NT2/D1 (cell line): ENCODE data around the gene OR51F1.

Source experiments
- SUZ12 ChIP-seq: IDR thresholded peaks from 2 replicates; pipeline ENCODE4 v1.6.1; 2011; ENCODE audit not compliant: insufficient read length, insufficient read depth; ENCODE audit errors: extremely low read depth
- YY1 ChIP-seq: IDR thresholded peaks from 2 replicates; pipeline ENCODE4 v1.6.1; 2011; ENCODE audit not compliant: insufficient read length, insufficient read depth
- ZNF274 ChIP-seq: IDR thresholded peaks from 2 replicates; pipeline ENCODE4 v1.6.1; 2011; ENCODE audit warnings: mild to moderate bottlenecking, low read depth, low read length

GRCh38 chr11:4808476-4808875 lies 38.7 kb upstream of the OR51F1 start:
- no peak for TF ChIP-seq YY1
- TF ChIP-seq ZNF274, result no peak
- TF ChIP-seq SUZ12, result no peak
